Endothelial cell of umbilical vein (primary cell): ENCODE results near the gene DSCAML1. TPM values are rescaled to one million over a fixed set of nuclear protein-coding genes. Genes with fewer than 3 reads are reported as not detected.

Experiments
- BruUV-seq: library from RNA; stranded (reverse); fragments of 400-500 nt; replicated peaks from 2 replicates; lab custom pipeline; 2021; lab: Mats Ljungman, UMichigan
- CTCF ChIA-PET: fragments of 300-600, 350-600 bp; sonication (Branson Sonifier 250); formaldehyde crosslinking; loops from one replicate; lab custom pipeline; 2021; ENCODE audit warnings: antibody characterized with exemption, inconsistent platforms; lab: Charles Lee
- POLR2A ChIA-PET: fragments of 300-600, 350-600 bp; sonication (Branson Sonifier 250); formaldehyde crosslinking; loops from one replicate; lab custom pipeline; 2021; ENCODE audit warnings: antibody characterized with exemption, inconsistent platforms; lab: Charles Lee
- DNase-seq: peaks from one replicate; pipeline ENCODE4 v3.0.0-alpha.2; 2011; ENCODE audit warnings: low read depth, low spot score
- FAIRE-seq: peaks from 2 replicates; lab custom pipeline; 2011; peaks lifted over from hg19 to GRCh38; lab: Jason Lieb, UNC
- H2AFZ ChIP-seq: 2 replicates; pipeline ENCODE4 v1.6.0; 2012; ENCODE audit warnings: low read depth, low read length, control low read depth, inconsistent platforms
- H3K27ac ChIP-seq: 2 replicates; pipeline ENCODE4 v1.5.1; 2011; ENCODE audit warnings: low read depth, mild to moderate bottlenecking, control low read depth, low read length, moderate library complexity; ENCODE audit not compliant: insufficient read depth
- H3K27me3 ChIP-seq, 2 experiments: 2 replicates each; pipeline versions ENCODE4 v1.6.0 to v1.6.1; 2011; ENCODE audit warnings: low read length in 2 of 2, mixed read lengths in 1 of 2; ENCODE audit not compliant: control insufficient read depth in 2 of 2, insufficient read depth in 2 of 2
- H3K36me3 ChIP-seq, 2 experiments: 2 replicates in 1 of 2; 3 replicates in 1 of 2; pipeline ENCODE4 v1.5.1; 2011; ENCODE audit warnings: low read length in 2 of 2, mild to moderate bottlenecking in 1 of 2, moderate library complexity in 1 of 2; ENCODE audit not compliant: control insufficient read depth in 2 of 2, insufficient read depth in 2 of 2; ENCODE audit errors: extremely low read depth in 1 of 2
- H3K4me1 ChIP-seq: 3 replicates; pipeline ENCODE4 v1.5.1; 2011; ENCODE audit warnings: mild to moderate bottlenecking, low read length; ENCODE audit not compliant: control insufficient read depth, insufficient read depth; ENCODE audit errors: extremely low read depth
- H3K4me2 ChIP-seq: 2 replicates; pipeline ENCODE4 v1.6.1; 2011; ENCODE audit warnings: low read length, control low read depth, mixed read lengths; ENCODE audit not compliant: insufficient read depth
- H3K4me3 ChIP-seq, 3 experiments: fragments of 200-600 bp in 1 of 3; sonication (generic), shearing (Covaris generic) in 1 of 3; replicated peaks in 1 of 3; 2 replicates each; pipeline ENCODE4 v1.5.1; 2011 to 2016; ENCODE audit warnings: control low read depth in 3 of 3, low read length in 3 of 3, mild to moderate bottlenecking in 2 of 3, inconsistent platforms in 1 of 3, low read depth in 1 of 3, moderate library complexity in 1 of 3; ENCODE audit not compliant: insufficient read depth in 1 of 3
- H3K79me2 ChIP-seq: 2 replicates; pipeline ENCODE4 v1.6.0; 2012; ENCODE audit warnings: low read length, inconsistent platforms; ENCODE audit not compliant: control insufficient read depth, insufficient read depth
- H3K9ac ChIP-seq: replicated peaks from 2 replicates; pipeline ENCODE3; 2011; ENCODE audit warnings: low read length, control low read depth; ENCODE audit not compliant: insufficient read depth; ENCODE audit errors: extremely low read depth
- H3K9me1 ChIP-seq: replicated peaks from 3 replicates; pipeline ENCODE4 v1.6.0; 2011; ENCODE audit warnings: mild to moderate bottlenecking, low read length; ENCODE audit not compliant: control insufficient read depth, insufficient read depth; ENCODE audit errors: extremely low read depth
- H3K9me3 ChIP-seq: replicated peaks from 2 replicates; pipeline ENCODE4 v1.5.1; 2012; ENCODE audit warnings: low read length, inconsistent platforms; ENCODE audit not compliant: control insufficient read depth, insufficient read depth
- H4K20me1 ChIP-seq: replicated peaks from 2 replicates; pipeline ENCODE3; 2011; ENCODE audit warnings: mild to moderate bottlenecking, low read length; ENCODE audit not compliant: control insufficient read depth, insufficient read depth; ENCODE audit errors: extremely low read depth
- EZH2 ChIP-seq: IDR thresholded peaks from 2 replicates; pipeline ENCODE4 v1.6.1; 2012; ENCODE audit warnings: borderline replicate concordance, low read depth, mild to moderate bottlenecking, moderate library complexity, low read length, inconsistent platforms; ENCODE audit not compliant: severe bottlenecking
- FOS ChIP-seq: IDR thresholded peaks from 2 replicates; pipeline ENCODE4 v1.6.1; 2011; ENCODE audit warnings: mild to moderate bottlenecking, low read length, moderate library complexity, borderline replicate concordance; ENCODE audit not compliant: insufficient read depth
- GATA2 ChIP-seq: IDR thresholded peaks from 2 replicates; pipeline ENCODE4 v1.7.0; 2011; ENCODE audit warnings: low read depth, mild to moderate bottlenecking, moderate library complexity, mixed read lengths, low read length; ENCODE audit not compliant: insufficient read length, insufficient read depth
- JUN ChIP-seq: IDR thresholded peaks from 2 replicates; pipeline ENCODE4 v1.6.1; 2011; ENCODE audit warnings: borderline replicate concordance, low read depth; ENCODE audit not compliant: insufficient read length, insufficient read depth
- MYC ChIP-seq: IDR thresholded peaks from one replicate; pipeline ENCODE4 v1.6.1; 2011; ENCODE audit warnings: mild to moderate bottlenecking, low read depth, low read length
- POLR2A ChIP-seq: IDR thresholded peaks from 2 replicates; pipeline ENCODE4 v1.6.1; 2012; ENCODE audit warnings: low read depth, mild to moderate bottlenecking, control low read depth, low read length
- POLR2AphosphoS5 ChIP-seq: IDR thresholded peaks from 2 replicates; pipeline ENCODE4 v1.6.1; 2012; ENCODE audit warnings: low read depth, mild to moderate bottlenecking, control low read depth, low read length, moderate library complexity; ENCODE audit not compliant: insufficient read depth
- dilution Hi-C: fragments of 300-500 bp; cut with MboI; formaldehyde crosslinking; loops from one replicate; pipeline ENCODE4 v1.15.0; 2019; ENCODE audit warnings: low sequenced_read_pairs; ENCODE audit not compliant: extremely low pct_ligation_motif_present
- intact Hi-C: fragments of 100-400 bp; cut with micrococcal nuclease; formaldehyde crosslinking; loops from one replicate; pipeline ENCODE4 v1.10.0; 2022
- polyA plus RNA-seq, 4 experiments: library from polyadenylated mRNA; depleted of rRNA in 3 of 4; stranded (reverse) in 3 of 4; unstranded in 1 of 4; fragments of >200 nt; gene quantifications; 2 replicates each; pipeline versions ENCODE4 v1.2.1 to v1.2.3, GENCODE V29; 2011 to 2012; ENCODE audit warnings: missing spikeins in 1 of 4
- total RNA-seq: library from RNA; stranded (reverse); gene quantifications from 2 replicates; pipeline ENCODE4 v1.2.3, GENCODE V29; 2021
- TF ChIP-seq, protein P1 (sequence below), 2 donors: IDR thresholded peaks; 1 replicate in 1 of 2; 2 replicates in 1 of 2; pipeline ENCODE4 v1.5.1; 2011; ENCODE audit warnings: low read length in 2 of 2, mild to moderate bottlenecking in 2 of 2, moderate library complexity in 2 of 2, control low read depth in 1 of 2, inconsistent platforms in 1 of 2, low read depth in 1 of 2; ENCODE audit not compliant: insufficient read depth in 1 of 2; ENCODE audit errors: extremely low read depth in 1 of 2
- TF ChIP-seq, protein P2 (sequence below): IDR thresholded peaks from 2 replicates; pipeline ENCODE4 v1.6.1; 2011; ENCODE audit not compliant: insufficient read depth, insufficient read length

DSCAML1 gene
- total and polyA plus RNA-seq, 2 donors (not counting 3 experiments of a cell fraction or from before 2014, with no cell fraction given): not detected

DNA sequence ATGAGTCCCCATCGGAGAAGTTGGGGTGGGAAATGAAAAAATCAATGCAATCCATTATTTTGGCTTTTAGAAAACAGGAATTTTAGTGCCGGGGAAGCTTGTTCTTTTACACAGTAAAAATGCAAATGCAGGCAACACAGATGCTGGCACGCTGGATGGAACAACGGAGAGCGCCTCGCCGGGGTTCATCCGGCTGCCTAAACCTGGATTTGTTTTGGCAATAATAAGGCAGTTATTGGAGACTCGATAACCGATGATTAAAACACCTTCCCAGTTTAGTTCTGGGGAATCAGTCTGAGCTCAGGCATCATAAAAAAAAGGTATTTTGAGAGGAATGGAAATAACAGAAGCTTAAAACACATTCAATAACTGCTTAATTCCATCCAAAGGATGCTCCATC is 2.9 kb downstream of the DSCAML1 start:
- TF ChIP-seq JUN (no peak), GATA2 (no peak), EZH2 (no peak), POLR2A (no peak), POLR2AphosphoS5 (no peak), FOS (no peak), MYC (no peak)
- TF ChIP-seq, protein P1, sequence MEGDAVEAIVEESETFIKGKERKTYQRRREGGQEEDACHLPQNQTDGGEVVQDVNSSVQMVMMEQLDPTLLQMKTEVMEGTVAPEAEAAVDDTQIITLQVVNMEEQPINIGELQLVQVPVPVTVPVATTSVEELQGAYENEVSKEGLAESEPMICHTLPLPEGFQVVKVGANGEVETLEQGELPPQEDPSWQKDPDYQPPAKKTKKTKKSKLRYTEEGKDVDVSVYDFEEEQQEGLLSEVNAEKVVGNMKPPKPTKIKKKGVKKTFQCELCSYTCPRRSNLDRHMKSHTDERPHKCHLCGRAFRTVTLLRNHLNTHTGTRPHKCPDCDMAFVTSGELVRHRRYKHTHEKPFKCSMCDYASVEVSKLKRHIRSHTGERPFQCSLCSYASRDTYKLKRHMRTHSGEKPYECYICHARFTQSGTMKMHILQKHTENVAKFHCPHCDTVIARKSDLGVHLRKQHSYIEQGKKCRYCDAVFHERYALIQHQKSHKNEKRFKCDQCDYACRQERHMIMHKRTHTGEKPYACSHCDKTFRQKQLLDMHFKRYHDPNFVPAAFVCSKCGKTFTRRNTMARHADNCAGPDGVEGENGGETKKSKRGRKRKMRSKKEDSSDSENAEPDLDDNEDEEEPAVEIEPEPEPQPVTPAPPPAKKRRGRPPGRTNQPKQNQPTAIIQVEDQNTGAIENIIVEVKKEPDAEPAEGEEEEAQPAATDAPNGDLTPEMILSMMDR (IDR thresholded peaks at IDR 0.05; ENCODE audit: extremely low read depth in 1 of 2, insufficient read depth in 1 of 2, low read depth in 1 of 2, low read length in 2 of 2): no peak
- TF ChIP-seq, protein P2, sequence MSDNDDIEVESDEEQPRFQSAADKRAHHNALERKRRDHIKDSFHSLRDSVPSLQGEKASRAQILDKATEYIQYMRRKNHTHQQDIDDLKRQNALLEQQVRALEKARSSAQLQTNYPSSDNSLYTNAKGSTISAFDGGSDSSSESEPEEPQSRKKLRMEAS: no peak
- ChIA-PET POLR2A (no interaction called here), CTCF (interaction anchor here (1.2 kb wide), 1 partner anchor 259 kb away, joined by 4 read pairs; no protein-coding TSS in a partner anchor)
- no peaks in the 10 kb centered on the region for H3K9me3 ChIP-seq
- peaks cover 35 to 41% of the 10 kb centered on the region in 2 experiments for H3K27me3 ChIP-seq
- no peaks in the 10 kb centered on the region for H3K4me1 ChIP-seq
- H3K36me3 ChIP-seq: no peaks in the 10 kb centered on the region
- DNase-seq (no peak), FAIRE-seq (no peak)
- dilution Hi-C loops: no loop called here
- no peaks in the 10 kb centered on the region for H4K20me1 ChIP-seq
- H3K9ac ChIP-seq: no peak overlapping the region
- intact Hi-C loops: no loop called here
- H2AFZ ChIP-seq: no peak overlapping the region
- H3K4me2 ChIP-seq: no peak overlapping the region
- no peak overlapping the region for H3K27ac ChIP-seq
- H3K9me1 ChIP-seq: no peaks in the 10 kb centered on the region
- BruUV-seq: no TSS peak
- no peaks in the 10 kb centered on the region for H3K79me2 ChIP-seq
- H3K4me3 ChIP-seq: no peak overlapping the region
